ENCODE results near the gene MBLAC1.

MBLAC1 gene

GRCh38 chr7:100095704-100096103, 31.1 kb upstream of the MBLAC1 start:
- DNase-seq (ENCODE audit: low read depth in 2 of 2): no peak

DNA sequence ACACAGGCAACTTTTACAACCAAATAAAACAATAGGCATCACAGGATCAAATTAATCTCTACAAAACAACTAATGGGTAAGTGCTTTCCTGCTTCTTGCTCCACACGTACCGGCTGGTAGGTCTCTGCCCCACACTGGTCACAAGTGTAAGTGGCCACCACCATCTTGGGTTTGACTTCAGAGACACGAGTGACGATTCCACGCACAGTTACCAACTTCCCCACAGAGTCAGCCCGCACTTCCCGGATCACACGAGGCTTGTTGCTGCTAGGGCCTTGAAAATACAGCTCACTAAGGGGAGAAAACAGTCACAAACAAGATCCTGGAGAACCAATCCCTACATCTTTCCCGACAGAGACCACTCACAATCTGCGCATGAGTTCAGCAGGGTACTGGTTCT, 27.9 kb upstream of the MBLAC1 start:
- DNase-seq (ENCODE audit: low read depth in 2 of 2): no peak

- no peak for DNase-seq (ENCODE audit: low read depth in 2 of 2)
These were observed 27.3 kb upstream of the MBLAC1 start for GRCh38 chr7:100099452-100099851.

DNA sequence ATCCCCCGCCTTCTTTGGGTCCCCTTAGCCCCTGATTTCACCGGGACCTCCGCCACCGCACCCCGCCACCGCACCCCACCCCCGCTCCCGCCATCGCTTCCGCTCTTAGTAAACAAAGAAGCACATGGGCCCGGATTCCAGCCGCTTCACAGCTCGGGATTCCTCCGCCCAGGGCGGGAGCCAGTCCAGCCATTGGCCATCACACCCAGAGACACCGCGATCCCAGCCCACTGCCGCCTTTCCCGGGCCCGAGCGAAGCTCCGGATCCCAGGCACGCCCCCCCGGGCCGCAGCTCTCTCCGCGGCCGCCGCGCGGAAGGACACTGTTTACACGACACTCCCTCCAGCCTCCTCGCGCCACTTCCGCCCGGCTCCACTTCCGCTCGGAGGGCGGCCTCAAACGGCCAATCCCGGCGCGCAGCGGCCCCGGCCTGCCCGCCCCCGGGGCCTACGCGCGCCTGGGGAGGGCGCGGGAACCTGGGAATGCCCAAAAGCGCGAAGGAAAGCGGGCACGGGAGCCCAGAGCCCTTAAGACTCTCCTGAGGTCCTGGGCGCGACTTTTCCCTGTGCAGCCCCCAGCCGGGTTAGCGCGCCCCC, 26.2 kb upstream of the MBLAC1 start:
- DNase-seq (ENCODE audit: low read depth in 2 of 2): peak; percentile 76 to 79

DNA sequence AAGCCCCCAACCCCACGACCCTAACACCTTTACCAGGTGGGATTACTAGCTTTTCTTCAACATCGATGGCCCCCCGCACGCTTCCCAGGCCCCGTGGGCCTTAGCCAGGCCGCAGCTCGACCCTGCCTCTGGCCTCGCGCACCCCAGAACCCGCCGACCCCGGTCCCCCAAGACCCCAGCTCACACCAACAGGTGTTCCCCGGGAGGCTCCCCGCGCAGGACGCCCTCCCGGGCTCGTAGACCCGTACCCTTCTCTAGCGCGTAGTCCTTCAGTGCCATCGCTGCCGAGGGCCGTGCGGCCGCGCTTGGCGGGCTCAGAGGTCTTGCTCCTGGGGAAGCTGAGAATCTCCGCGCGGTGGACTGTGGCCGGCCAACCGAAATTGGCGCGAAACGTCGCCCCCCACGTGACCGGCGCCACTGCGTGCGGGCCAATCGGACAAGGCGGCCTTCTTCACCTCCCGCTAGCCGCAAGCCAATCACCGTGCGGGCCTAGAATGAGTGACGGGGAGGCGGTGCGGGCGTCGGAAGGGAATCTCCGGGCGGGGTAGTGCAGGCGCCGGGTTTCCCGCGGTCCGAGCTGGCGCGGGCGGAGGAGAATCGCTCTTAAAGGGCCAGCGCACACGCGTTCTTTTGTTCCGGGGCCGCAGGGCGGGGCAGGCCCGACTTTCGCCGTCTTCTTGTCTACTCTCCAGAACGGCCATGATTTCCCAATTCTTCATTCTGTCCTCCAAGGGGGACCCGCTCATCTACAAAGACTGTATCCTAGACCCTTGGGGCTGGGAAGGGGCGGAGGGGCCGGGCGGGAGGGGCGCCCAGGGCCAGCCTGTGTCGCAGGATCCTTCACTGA, 25.5 kb upstream of the MBLAC1 start, which contains the start of the genes AP4M1 and MCM7:
Gene AP4M1, plus strand, starts transcription at position 628 of the 847 bp plus-strand sequence. Its CDS starts 72 bp downstream, at position 700.
Gene MCM7, minus strand, starts transcription at position 382 of the 847 bp plus-strand sequence. Its CDS starts 103 bp downstream, at position 279.
- peak; percentile 93 to 95 for DNase-seq (ENCODE audit: low read depth in 2 of 2)

GRCh38 chr7:100102950-100103840, 23.6 kb upstream of the MBLAC1 start:
- DNase-seq (ENCODE audit: low read depth in 2 of 2): no peak

GRCh38 chr7:100105534-100105933, 21.2 kb upstream of the MBLAC1 start:
- DNase-seq (ENCODE audit: low read depth in 2 of 2): no peak

- no peak for DNase-seq (ENCODE audit: low read depth in 2 of 2)
These were observed 20.1 kb upstream of the MBLAC1 start for GRCh38 chr7:100106633-100107032.

DNA sequence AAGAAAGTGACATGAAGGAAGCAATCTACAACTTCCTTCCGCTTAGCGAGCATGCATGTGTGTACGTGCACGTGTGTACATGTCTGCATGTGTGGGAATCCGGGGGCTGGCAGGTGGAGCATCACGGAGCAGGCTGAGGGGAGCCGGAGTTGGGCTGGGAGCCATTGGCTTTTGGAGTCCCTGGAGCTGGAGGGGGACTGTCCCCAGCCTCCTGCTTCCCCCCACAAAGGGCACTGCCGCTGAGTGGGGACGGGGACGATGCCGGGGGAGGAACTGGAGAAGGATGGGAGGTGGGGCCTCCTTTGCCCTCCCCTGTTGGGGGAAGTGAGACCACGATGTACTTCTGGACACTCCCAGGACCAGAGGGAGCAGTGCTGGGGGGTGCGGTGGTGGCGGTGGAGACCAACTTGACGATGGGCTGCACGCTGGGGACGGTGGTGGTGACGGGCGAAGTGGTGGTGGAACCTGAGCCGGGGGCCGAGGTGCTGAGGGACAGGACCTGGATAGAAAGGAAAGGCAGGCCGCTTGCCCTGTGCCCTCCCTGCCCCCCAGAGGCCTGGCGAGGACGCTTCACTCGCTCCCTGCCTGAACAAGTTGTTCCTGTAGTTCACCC, 19.5 kb upstream of the MBLAC1 start:
- no peak for DNase-seq (ENCODE audit: low read depth in 2 of 2)

GRCh38 chr7:100107890-100108289, 18.9 kb upstream of the MBLAC1 start:
- DNase-seq (ENCODE audit: low read depth in 2 of 2): no peak

DNA sequence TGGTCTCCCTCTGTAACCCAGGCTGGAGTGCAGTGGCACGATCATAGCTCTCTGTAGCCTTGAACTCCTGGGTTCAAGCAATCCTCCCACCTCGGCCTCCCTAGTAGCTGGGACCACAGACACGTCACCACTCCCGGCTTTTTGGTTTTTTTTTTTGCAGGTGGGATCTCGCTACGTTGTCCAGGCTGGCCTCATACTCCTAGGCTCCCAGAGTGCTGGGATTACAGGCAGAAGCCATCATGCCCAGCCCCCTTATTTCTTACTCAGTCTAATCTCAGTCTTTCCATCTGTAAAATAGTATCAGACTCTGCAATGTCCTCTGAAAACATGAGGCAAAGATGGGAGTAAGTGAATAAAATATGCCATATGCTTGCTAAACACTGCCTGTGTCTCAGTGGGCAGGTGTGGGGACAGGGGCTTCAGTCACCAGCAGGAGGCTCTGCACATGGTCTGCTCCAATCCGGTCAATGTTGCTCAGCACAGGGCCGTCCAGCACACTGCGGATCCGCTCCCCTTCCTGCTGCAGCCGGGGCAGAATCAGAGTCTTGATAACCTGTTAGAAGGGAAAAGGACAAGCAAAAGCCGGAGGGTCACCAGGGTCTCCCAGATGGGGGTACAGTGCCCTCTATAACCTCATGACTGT, 17.1 kb upstream of the MBLAC1 start:
- DNase-seq (ENCODE audit: low read depth in 2 of 2): no peak

DNA sequence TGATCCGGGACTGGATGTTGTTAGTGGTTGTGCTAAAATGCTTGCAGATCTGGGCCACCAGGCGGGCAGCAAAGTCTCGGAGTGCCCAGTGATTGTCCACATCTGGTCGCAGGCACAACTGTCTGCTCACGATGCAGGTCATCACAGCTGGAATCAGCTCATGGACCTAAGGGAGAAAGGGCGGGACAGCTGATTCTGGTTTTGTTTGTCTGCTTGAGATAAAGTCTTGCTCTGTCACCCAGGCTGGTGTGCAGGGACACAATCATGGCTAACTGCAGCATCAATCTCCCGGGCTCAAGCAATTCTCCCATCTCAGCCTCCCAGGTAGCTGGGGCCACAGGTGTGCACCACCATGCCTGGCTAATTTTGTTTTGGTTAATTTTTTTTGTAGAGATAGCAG, 15.6 kb upstream of the MBLAC1 start:
- DNase-seq (ENCODE audit: low read depth in 2 of 2): no peak

DNA sequence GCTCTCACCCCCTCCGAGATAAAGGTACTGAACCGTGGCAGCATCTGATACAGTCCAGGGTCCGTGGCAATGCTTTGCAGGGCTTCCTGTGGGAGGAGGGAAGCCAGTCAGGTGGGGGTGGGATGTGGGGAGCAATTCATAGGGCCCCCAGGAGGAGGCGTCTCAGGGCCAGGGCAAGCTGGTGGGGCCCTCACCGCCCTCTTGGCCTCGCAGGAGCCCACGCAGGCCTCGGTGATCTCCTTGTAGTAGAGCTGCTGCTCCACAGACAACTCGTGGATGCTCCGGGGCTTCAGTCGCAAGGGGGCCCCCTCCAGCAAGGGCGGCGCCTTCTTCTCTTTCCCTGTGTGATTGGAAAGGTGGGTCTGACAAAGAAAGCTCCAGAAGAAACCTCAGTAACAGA, 14.9 kb upstream of the MBLAC1 start:
- DNase-seq (ENCODE audit: low read depth in 2 of 2): no peak

DNA sequence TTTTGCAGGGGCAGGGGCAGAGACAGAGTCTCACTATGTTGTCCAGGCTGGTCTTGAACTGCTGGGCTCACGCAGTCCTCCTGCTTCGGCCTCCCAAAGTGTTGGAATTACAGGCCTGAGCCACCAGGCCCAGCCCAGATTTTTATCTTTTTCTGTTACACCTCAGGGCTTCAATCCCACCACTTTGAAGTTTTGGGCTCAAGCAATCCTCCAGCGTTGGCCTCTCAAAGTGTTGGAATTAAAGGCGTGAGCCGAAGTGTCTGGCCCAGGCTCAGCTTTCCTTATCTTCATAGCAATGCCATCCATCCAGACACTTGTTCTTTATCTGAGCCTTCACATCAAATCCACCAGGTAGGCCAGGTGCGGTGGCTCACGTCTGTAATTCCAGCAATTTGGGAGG, 11.7 kb upstream of the MBLAC1 start:
- DNase-seq (ENCODE audit: low read depth in 2 of 2): no peak

- no peak for DNase-seq (ENCODE audit: low read depth in 2 of 2)
These were observed 8.2 kb upstream of the MBLAC1 start for GRCh38 chr7:100118388-100119071.

GRCh38 chr7:100119072-100119969, 7.4 kb upstream of the MBLAC1 start, which contains the start of the genes CNPY4 and TAF6:
CNPY4 (plus strand) TSS chr7:100119634; CDS start chr7:100119745, 111 bp downstream.
TAF6 (minus strand) TSS chr7:100119358; CDS start chr7:100114209, 5,149 bp downstream.
- DNase-seq (ENCODE audit: low read depth in 2 of 2): peak; percentile 82 to 92

DNA sequence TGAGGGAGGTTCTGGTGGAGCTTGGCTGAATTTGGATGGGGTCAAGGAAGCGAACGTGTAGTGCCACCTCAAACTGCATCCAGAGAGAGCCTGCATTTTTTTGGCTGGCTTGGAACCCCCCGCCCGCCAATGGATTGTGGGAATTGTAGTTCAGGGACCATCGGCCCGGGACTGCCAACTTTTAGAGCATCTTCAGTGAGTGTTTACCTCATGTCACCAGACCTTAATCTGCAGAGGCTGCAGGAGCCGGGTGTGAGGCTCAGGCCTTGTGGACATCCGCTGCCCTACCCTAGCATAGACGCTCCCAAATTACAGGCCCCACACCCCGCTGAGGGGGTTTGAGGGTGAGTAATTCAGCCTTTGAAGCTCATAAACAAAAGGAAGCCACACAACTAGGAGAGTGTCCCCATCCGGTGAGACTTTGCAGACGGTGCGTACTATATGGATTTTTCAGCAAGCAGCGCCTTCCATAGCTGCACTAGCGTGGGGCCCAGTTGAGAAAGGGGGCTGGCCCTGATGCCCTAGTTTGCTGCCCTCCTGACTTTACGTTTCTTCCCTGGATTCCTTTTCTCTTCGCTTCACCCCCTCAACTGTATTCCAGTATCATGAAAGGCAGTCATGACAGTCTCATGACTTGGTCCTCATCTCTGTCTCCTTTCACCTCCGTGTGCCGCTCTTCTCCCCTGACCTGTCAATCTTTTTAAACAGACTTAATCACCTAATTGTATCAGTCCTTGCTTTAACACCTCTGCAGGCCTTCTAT, 6.6 kb upstream of the MBLAC1 start:
- DNase-seq (ENCODE audit: low read depth in 2 of 2): peak in 1 of 2 donors; percentile 32

- no peak for DNase-seq (ENCODE audit: low read depth in 2 of 2)
These were observed 6.1 kb upstream of the MBLAC1 start for GRCh38 chr7:100120733-100121036.

- no peak for DNase-seq (ENCODE audit: low read depth in 2 of 2)
These were observed 4.7 kb upstream of the MBLAC1 start for GRCh38 chr7:100122067-100122466.
